HEK293 (cell line): ENCODE measurements around the gene KLHL28.

Experiments
- FEZF1 ChIP-seq: fragments of 450-650 bp; formaldehyde crosslinking; IDR thresholded peaks from 2 replicates; pipeline ENCODE4 v1.5.1; 2016; ENCODE audit warnings: missing biosample characterization, missing genetic modification characterization
- GLI2 ChIP-seq: fragments of 450-650 bp; formaldehyde crosslinking; IDR thresholded peaks from 2 replicates; pipeline ENCODE4; 2017; ENCODE audit warnings: missing biosample characterization, missing genetic modification characterization, low read depth, borderline replicate concordance
- HIC1 ChIP-seq: fragments of 450-650 bp; formaldehyde crosslinking; IDR thresholded peaks from 2 replicates; pipeline ENCODE4 v1.5.1; 2016; ENCODE audit warnings: missing biosample characterization, missing genetic modification characterization
- HOXD13 ChIP-seq: sonication (generic); formaldehyde crosslinking; IDR thresholded peaks from 2 replicates; pipeline ENCODE4 v1.8.0; 2022; ENCODE audit warnings: missing genetic modification reagents, borderline replicate concordance
- KLF7 ChIP-seq: fragments of 450-650 bp; formaldehyde crosslinking; IDR thresholded peaks from 2 replicates; pipeline ENCODE4 v1.5.1; 2016; ENCODE audit warnings: missing biosample characterization, missing genetic modification characterization, borderline replicate concordance
- KLF8 ChIP-seq: fragments of 450-650 bp; formaldehyde crosslinking; IDR thresholded peaks from 2 replicates; pipeline ENCODE4 v1.5.1; 2016; ENCODE audit warnings: missing biosample characterization, missing genetic modification characterization
- SALL2 ChIP-seq: fragments of 450-650 bp; formaldehyde crosslinking; IDR thresholded peaks from 2 replicates; pipeline ENCODE4 v1.5.0; 2017; ENCODE audit warnings: missing biosample characterization, mild to moderate bottlenecking, missing genetic modification characterization, borderline replicate concordance
- SETDB1 ChIP-seq: IDR thresholded peaks from one replicate; pipeline ENCODE4 v1.6.1; 2017; ENCODE audit warnings: mild to moderate bottlenecking, low read length, moderate library complexity, mixed read lengths; ENCODE audit not compliant: insufficient read length
- ZBTB10 ChIP-seq: fragments of 450-650 bp; formaldehyde crosslinking; IDR thresholded peaks from 2 replicates; pipeline ENCODE4 v1.5.1; 2016; ENCODE audit warnings: missing biosample characterization, missing genetic modification characterization
- ZBTB44 ChIP-seq: fragments of 450-650 bp; IDR thresholded peaks from 2 replicates; pipeline ENCODE4 v1.5.1; 2018; ENCODE audit warnings: missing biosample characterization, mild to moderate bottlenecking, missing genetic modification characterization
- ZFP37 ChIP-seq: fragments of 450-650 bp; formaldehyde crosslinking; IDR thresholded peaks from 2 replicates; pipeline ENCODE4 v1.5.1; 2016; ENCODE audit warnings: missing biosample characterization, missing genetic modification characterization
- ZFP69B ChIP-seq: fragments of 450-650 bp; formaldehyde crosslinking; IDR thresholded peaks from 2 replicates; pipeline ENCODE4 v1.5.1; 2016; ENCODE audit warnings: missing biosample characterization, missing genetic modification characterization
- ZNF132 ChIP-seq: fragments of 450-650 bp; formaldehyde crosslinking; IDR thresholded peaks from 2 replicates; pipeline ENCODE4 v1.5.1; 2017; ENCODE audit warnings: missing biosample characterization, missing genetic modification characterization, borderline replicate concordance
- ZNF221 ChIP-seq: fragments of 450-650 bp; formaldehyde crosslinking; IDR thresholded peaks from 2 replicates; pipeline ENCODE4 v1.5.1; 2017; ENCODE audit warnings: missing biosample characterization, missing genetic modification characterization, borderline replicate concordance
- ZNF302 ChIP-seq: fragments of 450-650 bp; formaldehyde crosslinking; IDR thresholded peaks from 2 replicates; pipeline ENCODE4 v1.5.1; 2016; ENCODE audit warnings: missing biosample characterization, missing genetic modification characterization, low read depth
- ZNF311 ChIP-seq: fragments of 450-650 bp; formaldehyde crosslinking; IDR thresholded peaks from 2 replicates; pipeline ENCODE4 v1.5.1; 2017; ENCODE audit warnings: missing biosample characterization, missing genetic modification characterization, borderline replicate concordance
- ZNF426 ChIP-seq: fragments of 450-650 bp; formaldehyde crosslinking; IDR thresholded peaks from 2 replicates; pipeline ENCODE4 v1.5.1; 2017; ENCODE audit warnings: missing biosample characterization, missing genetic modification characterization, mild to moderate bottlenecking, inconsistent platforms, moderate library complexity
- ZNF530 ChIP-seq: fragments of 450-650 bp; formaldehyde crosslinking; IDR thresholded peaks from 2 replicates; pipeline ENCODE4 v1.5.1; 2016; ENCODE audit warnings: low read depth, missing biosample characterization, missing genetic modification characterization
- ZNF544 ChIP-seq: fragments of 450-650 bp; formaldehyde crosslinking; IDR thresholded peaks from 2 replicates; pipeline ENCODE4 v1.5.0; 2017; ENCODE audit warnings: missing biosample characterization, missing genetic modification characterization
- ZNF600 ChIP-seq: fragments of 450-650 bp; formaldehyde crosslinking; IDR thresholded peaks from 2 replicates; pipeline ENCODE4 v1.5.1; 2016; ENCODE audit warnings: missing biosample characterization, missing genetic modification characterization
- ZNF621 ChIP-seq: fragments of 450-650 bp; formaldehyde crosslinking; IDR thresholded peaks from 2 replicates; pipeline ENCODE4 v1.5.1; 2017; ENCODE audit warnings: missing biosample characterization, missing genetic modification characterization
- ZNF626 ChIP-seq: fragments of 450-650 bp; sonication (Bioruptor Pico); formaldehyde crosslinking; IDR thresholded peaks from 2 replicates; pipeline ENCODE4 v1.5.1; 2018; ENCODE audit warnings: missing biosample characterization, missing genetic modification characterization, inconsistent platforms
- ZNF645 ChIP-seq: fragments of 450-650 bp; formaldehyde crosslinking; IDR thresholded peaks from 2 replicates; pipeline ENCODE4; 2016; ENCODE audit warnings: missing biosample characterization, missing genetic modification characterization
- ZNF658 ChIP-seq: fragments of 450-650 bp; formaldehyde crosslinking; IDR thresholded peaks from 2 replicates; pipeline ENCODE4; 2016; ENCODE audit warnings: missing biosample characterization, missing genetic modification characterization
- ZNF677 ChIP-seq: fragments of 450-650 bp; IDR thresholded peaks from 2 replicates; pipeline ENCODE4 v1.5.0; 2018; ENCODE audit warnings: missing biosample characterization, mild to moderate bottlenecking, missing genetic modification characterization, moderate library complexity
- ZNF701 ChIP-seq: fragments of 450-650 bp; formaldehyde crosslinking; IDR thresholded peaks from 2 replicates; pipeline ENCODE4 v1.5.1; 2016; ENCODE audit warnings: missing biosample characterization, missing genetic modification characterization
- ZNF704 ChIP-seq: fragments of 450-650 bp; formaldehyde crosslinking; IDR thresholded peaks from 2 replicates; pipeline ENCODE4 v1.5.1; 2016; ENCODE audit warnings: missing biosample characterization, missing genetic modification characterization
- ZNF768 ChIP-seq: fragments of 450-650 bp; formaldehyde crosslinking; IDR thresholded peaks from 2 replicates; pipeline ENCODE4 v1.5.1; 2018; ENCODE audit warnings: missing biosample characterization, mild to moderate bottlenecking, missing genetic modification characterization
- ZNF776 ChIP-seq: fragments of 450-650 bp; formaldehyde crosslinking; IDR thresholded peaks from 2 replicates; pipeline ENCODE4 v1.5.0; 2017; ENCODE audit warnings: missing biosample characterization, missing genetic modification characterization, borderline replicate concordance
- ZSCAN16 ChIP-seq: fragments of 450-650 bp; formaldehyde crosslinking; IDR thresholded peaks from 2 replicates; pipeline ENCODE4 v1.5.1; 2016; ENCODE audit warnings: missing biosample characterization, missing genetic modification characterization

KLHL28 gene

GRCh38 chr14:44897041-44897844, 64.5 kb downstream of the KLHL28 start (continued):
- TF ChIP-seq ZBTB10 (tag by site-specific recombination) = 0 out of 2 replicates have a peak, but pooled peaks have one; percentile 37
- no peak for TF ChIP-seq SETDB1
- TF ChIP-seq ZNF768 (tag by site-specific recombination) = no peak
- TF ChIP-seq ZBTB44 (tag by site-specific recombination) = no peak
- TF ChIP-seq ZSCAN16 (tag by site-specific recombination) = no peak
- no peak for TF ChIP-seq HOXD13
- TF ChIP-seq ZNF658 (tag by site-specific recombination) = no peak
- no peak for TF ChIP-seq KLF7 (tag by site-specific recombination)
- no peak for TF ChIP-seq ZFP69B
- TF ChIP-seq ZNF426 (tag by site-specific recombination) = no peak
- no peak for TF ChIP-seq HIC1 (tag by site-specific recombination)
- no peak for TF ChIP-seq ZNF302
- TF ChIP-seq ZNF530 (tag by site-specific recombination) = no peak
- TF ChIP-seq ZNF677 (tag by site-specific recombination) = no peak
- peak; percentile 57; the same call in 1 of the 2 replicates for TF ChIP-seq KLF8 (tag by site-specific recombination)
- TF ChIP-seq ZNF132 = no peak
- no peak for TF ChIP-seq ZNF626
- TF ChIP-seq GLI2 = no peak
- no peak for TF ChIP-seq ZNF704
- no peak for TF ChIP-seq ZNF701 (tag by site-specific recombination)
- TF ChIP-seq ZNF621 (tag by site-specific recombination) = no peak
- no peak for TF ChIP-seq SALL2 (tag by site-specific recombination)
- TF ChIP-seq ZNF544 (tag by site-specific recombination) = no peak
- 0 out of 2 replicates have a peak, but pooled peaks have one; percentile 36 for TF ChIP-seq ZNF600
- no peak for TF ChIP-seq ZNF221
- no peak for TF ChIP-seq ZNF645 (tag by site-specific recombination)
- TF ChIP-seq ZFP37 (tag by site-specific recombination) = no peak
- TF ChIP-seq FEZF1 = no peak
- TF ChIP-seq ZNF776 (tag by site-specific recombination) = no peak
- no peak for TF ChIP-seq ZNF311
